A673 (cell line): Measurements from ENCODE around the gene COL4A2. TPM values are rescaled to one million over a fixed set of nuclear protein-coding genes. Genes with fewer than 3 reads are reported as not detected.

Experiments used
- BruUV-seq: library from RNA; stranded (reverse); fragments of 400-500 nt; replicated peaks from 2 replicates; lab custom pipeline; 2021; lab: Mats Ljungman, UMichigan
- CTCF ChIA-PET: fragments of 300-600 bp; sonication (Branson Sonifier 250); formaldehyde crosslinking; loops from one replicate; lab custom pipeline; 2022; ENCODE audit warnings: antibody characterized with exemption; lab: Charles Lee
- POLR2A ChIA-PET: fragments of 300-600 bp; sonication (Branson Sonifier 250); formaldehyde crosslinking; loops from one replicate; lab custom pipeline; 2022; ENCODE audit warnings: antibody characterized with exemption; ENCODE audit not compliant: low non-redundant PET; lab: Charles Lee
- DNase-seq: peaks from one replicate; pipeline ENCODE4 v3.0.0-alpha.2; 2015; ENCODE audit warnings: low spot score
- H3K27ac ChIP-seq: fragments of 200-600 bp; sonication (generic); 2 replicates; pipeline ENCODE4 v1.5.1; 2016; ENCODE audit warnings: mixed run types, low read depth, mild to moderate bottlenecking, mixed read lengths, antibody characterized with exemption, low read length; ENCODE audit not compliant: poor library complexity, severe bottlenecking
- H3K27me3 ChIP-seq: fragments of 200-600 bp; sonication (generic); replicated peaks from 2 replicates; pipeline ENCODE4 v1.6.1; 2017; ENCODE audit warnings: mixed run types, low read depth, mild to moderate bottlenecking, mixed read lengths, antibody characterized with exemption, low read length; ENCODE audit not compliant: insufficient read depth, poor library complexity
- H3K36me3 ChIP-seq: fragments of 200-600 bp; sonication (generic); 2 replicates; pipeline ENCODE4 v1.6.1; 2016; ENCODE audit warnings: mixed run types, mild to moderate bottlenecking, mixed read lengths, antibody characterized with exemption, low read length; ENCODE audit not compliant: insufficient read depth, poor library complexity, severe bottlenecking
- H3K4me1 ChIP-seq: fragments of 200-600 bp; sonication (generic); 2 replicates; pipeline ENCODE4 v1.6.1; 2017; ENCODE audit warnings: mixed run types, mild to moderate bottlenecking, mixed read lengths, antibody characterized with exemption, low read length; ENCODE audit not compliant: insufficient read depth, poor library complexity, severe bottlenecking
- H3K4me3 ChIP-seq: fragments of 200-600 bp; sonication (generic); 2 replicates; pipeline ENCODE4 v1.5.1; 2016; ENCODE audit warnings: low read depth, mixed run types, mild to moderate bottlenecking, mixed read lengths, low read length; ENCODE audit not compliant: poor library complexity, severe bottlenecking
- H3K9me3 ChIP-seq: fragments of 200-600 bp; sonication (generic); 2 replicates; pipeline ENCODE4 v1.6.1; 2016; ENCODE audit warnings: mixed run types, low read depth, mild to moderate bottlenecking, mixed read lengths, antibody characterized with exemption, low read length; ENCODE audit not compliant: poor library complexity, severe bottlenecking
- CTCF ChIP-seq: fragments of 300-800, 200-600 bp; sonication (generic); conservative IDR thresholded peaks from 2 replicates; pipeline ENCODE4 v1.5.1; 2017; ENCODE audit warnings: low read depth, mild to moderate bottlenecking, antibody characterized with exemption, low read length, moderate library complexity, mixed read lengths
- EZH2 ChIP-seq: fragments of 200-600 bp; sonication (generic); IDR thresholded peaks from 2 replicates; pipeline ENCODE4 v1.6.1; 2017; ENCODE audit warnings: borderline replicate concordance, low read depth, mild to moderate bottlenecking, mixed read lengths, antibody characterized with exemption, low read length; ENCODE audit not compliant: poor library complexity, severe bottlenecking
- intact Hi-C: fragments of 100-400 bp; cut with micrococcal nuclease; formaldehyde crosslinking; loops from one replicate; pipeline ENCODE4 v1.10.0; 2022; ENCODE audit not compliant: unreplicated experiment
- total RNA-seq: library from RNA; stranded (reverse); gene quantifications from 2 replicates; pipeline ENCODE4 v1.2.3, GENCODE V29; 2021

COL4A2 gene
- total RNA-seq, 1 experiment from 2014 or later, result 184 TPM

- Histone ChIP-seq H3K27me3 (no peaks in the 10 kb centered on the region), H3K27ac (no peak overlapping the region), H3K9me3 (no peaks in the 10 kb centered on the region), H3K4me3 (no peak overlapping the region), H3K36me3 (no peaks in the 10 kb centered on the region), H3K4me1 (peaks cover 24% of the 10 kb centered on the region)
- intact Hi-C loops, result no loop called here
- TF ChIP-seq EZH2 (no peak), CTCF (no peak)
- ChIA-PET CTCF (interaction anchor here (0.6 kb wide), 1 partner anchor 58 kb away, joined by 3 read pairs; no protein-coding TSS in a partner anchor), POLR2A (no interaction called here)
- DNase-seq, result no peak
- no TSS peak for BruUV-seq
Measured at GRCh38 chr13:110396476-110396875, 89.4 kb downstream of the COL4A2 start.

GRCh38 chr13:110396913-110397381 lies 89.9 kb downstream of the COL4A2 start:
- H3K36me3 ChIP-seq, result no peaks in the 10 kb centered on the region
- no peak overlapping the region for H3K27ac ChIP-seq
- H3K27me3 ChIP-seq, result no peaks in the 10 kb centered on the region
- CTCF ChIA-PET, result no interaction called here
- TF ChIP-seq CTCF (no peak), EZH2 (no peak)
- no peak for DNase-seq
- H3K9me3 ChIP-seq, result no peaks in the 10 kb centered on the region
- peaks cover 24% of the 10 kb centered on the region for H3K4me1 ChIP-seq
- intact Hi-C loops, result no loop called here
- no TSS peak for BruUV-seq
- POLR2A ChIA-PET, result no interaction called here
- H3K4me3 ChIP-seq, result no peak overlapping the region

DNA sequence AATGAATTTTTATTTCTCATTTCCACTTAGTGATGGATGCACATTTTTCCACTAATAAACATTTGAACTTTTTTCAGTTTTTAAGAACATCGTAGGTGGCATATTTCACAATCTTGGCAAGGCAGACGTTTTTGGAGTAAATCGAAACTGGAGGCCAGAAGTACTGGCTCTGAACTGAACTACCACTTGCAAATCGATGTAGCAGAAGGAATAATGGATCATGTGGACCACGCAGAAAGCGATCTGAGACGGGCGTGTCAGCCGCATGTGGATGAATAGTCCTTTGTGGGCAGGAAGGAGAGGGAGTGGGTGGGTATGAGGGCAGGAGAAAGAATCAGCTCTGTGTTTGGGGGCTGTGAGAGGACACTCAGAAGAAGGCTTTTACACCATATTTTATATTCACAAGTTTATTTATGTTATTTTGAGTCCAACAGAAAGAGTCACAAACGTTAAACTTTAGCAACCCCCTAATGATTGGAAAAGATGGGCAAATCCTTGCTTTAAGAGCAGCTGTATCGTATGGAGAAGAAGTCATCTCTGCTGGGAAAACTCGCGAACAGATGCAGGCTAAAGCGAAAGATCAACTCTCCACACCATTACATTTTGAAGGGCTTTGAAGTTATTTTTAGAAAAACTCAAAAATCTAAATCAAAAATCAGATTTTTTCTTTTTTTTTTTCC lies 90.5 kb downstream of the COL4A2 start:
- CTCF ChIA-PET, result no interaction called here
- POLR2A ChIA-PET, result no interaction called here
- TF ChIP-seq CTCF (no peak), EZH2 (no peak)
- no peak overlapping the region for H3K27ac ChIP-seq
- no peaks in the 10 kb centered on the region for H3K36me3 ChIP-seq
- H3K4me3 ChIP-seq, result no peak overlapping the region
- H3K9me3 ChIP-seq, result no peaks in the 10 kb centered on the region
- no TSS peak for BruUV-seq
- intact Hi-C loops, result no loop called here
- no peaks in the 10 kb centered on the region for H3K27me3 ChIP-seq
- DNase-seq, result no peak
- peaks cover 24% of the 10 kb centered on the region for H3K4me1 ChIP-seq
